DOHH2 (cell line): ENCODE data around the gene DCAF6.

Experiments used
- H3F3A ChIP-seq: fragments of 200-600 bp; sonication (generic), shearing (Covaris generic); 2 replicates; pipeline ENCODE4 v1.6.0; 2016; ENCODE audit warnings: antibody characterized with exemption, mild to moderate bottlenecking; ENCODE audit not compliant: control insufficient read depth, insufficient read depth
- H3K27ac ChIP-seq: fragments of 200-600 bp; sonication (generic); 2 replicates; pipeline ENCODE4 v1.5.1; 2014; ENCODE audit warnings: low read depth, mild to moderate bottlenecking, low read length, moderate library complexity
- H3K27me3 ChIP-seq: fragments of 200-600 bp; sonication (generic); 2 replicates; pipeline ENCODE4 v1.6.1; 2014; ENCODE audit warnings: mild to moderate bottlenecking, low read length, mixed read lengths; ENCODE audit not compliant: control insufficient read depth
- H3K36me3 ChIP-seq: fragments of 200-600 bp; sonication (generic); 2 replicates; pipeline ENCODE4 v1.6.1; 2014; ENCODE audit warnings: mild to moderate bottlenecking, low read length, moderate library complexity, mixed read lengths; ENCODE audit not compliant: control insufficient read depth
- H3K4me1 ChIP-seq: fragments of 200-600 bp; sonication (generic); 2 replicates; pipeline ENCODE4 v1.6.1; 2014; ENCODE audit warnings: mild to moderate bottlenecking, low read length, mixed read lengths; ENCODE audit not compliant: control insufficient read depth
- H3K4me2 ChIP-seq: fragments of 200-600 bp; sonication (generic); 2 replicates; pipeline ENCODE4 v1.6.0; 2014; ENCODE audit warnings: mild to moderate bottlenecking, low read length, moderate library complexity
- H3K4me3 ChIP-seq: fragments of 200-600 bp; sonication (generic); 2 replicates; pipeline ENCODE4 v1.5.1; 2014; ENCODE audit warnings: mild to moderate bottlenecking, low read length, mixed read lengths
- H3K79me2 ChIP-seq: fragments of 200-600 bp; sonication (generic); 2 replicates; pipeline ENCODE4 v1.6.1; 2014; ENCODE audit warnings: mild to moderate bottlenecking, low read length, mixed read lengths; ENCODE audit not compliant: control insufficient read depth
- H3K9me2 ChIP-seq: fragments of 200-600 bp; sonication (generic); replicated peaks from 2 replicates; pipeline ENCODE4 v1.6.1; 2014; ENCODE audit warnings: mild to moderate bottlenecking, low read length, mixed read lengths; ENCODE audit not compliant: control insufficient read depth
- H3K9me3 ChIP-seq: fragments of 200-600 bp; sonication (generic); 2 replicates; pipeline ENCODE4 v1.6.1; 2014; ENCODE audit warnings: antibody characterized with exemption, low read length, mixed read lengths; ENCODE audit not compliant: control insufficient read depth, insufficient read depth
- H4K20me1 ChIP-seq: fragments of 200-600 bp; sonication (generic); 2 replicates; pipeline ENCODE4 v1.6.0; 2014; ENCODE audit warnings: low read depth, mild to moderate bottlenecking, antibody characterized with exemption, low read length, moderate library complexity; ENCODE audit not compliant: control insufficient read depth, insufficient read depth
- EZH2phosphoT487 ChIP-seq: fragments of 200-600 bp; sonication (generic); IDR thresholded peaks from 2 replicates; pipeline ENCODE4 v1.6.1; 2017; ENCODE audit warnings: borderline replicate concordance, mild to moderate bottlenecking, antibody characterized with exemption, low read length, moderate library complexity, mixed read lengths
- TF ChIP-seq, protein P1 (sequence below): fragments of 200-600 bp; sonication (generic); IDR thresholded peaks from one replicate; pipeline ENCODE4 v1.5.1; 2014; ENCODE audit warnings: antibody characterized with exemption, mild to moderate bottlenecking, low read depth, low read length; ENCODE audit not compliant: poor library complexity, severe bottlenecking

DCAF6 gene

GRCh38 chr1:168089979-168090337 lies 153.5 kb downstream of the DCAF6 start:
- no peaks in the 10 kb centered on the region for H3K9me3 ChIP-seq
- H3K9me2 ChIP-seq, result no peaks in the 10 kb centered on the region
- no peak for TF ChIP-seq EZH2phosphoT487
- TF ChIP-seq, protein P1, sequence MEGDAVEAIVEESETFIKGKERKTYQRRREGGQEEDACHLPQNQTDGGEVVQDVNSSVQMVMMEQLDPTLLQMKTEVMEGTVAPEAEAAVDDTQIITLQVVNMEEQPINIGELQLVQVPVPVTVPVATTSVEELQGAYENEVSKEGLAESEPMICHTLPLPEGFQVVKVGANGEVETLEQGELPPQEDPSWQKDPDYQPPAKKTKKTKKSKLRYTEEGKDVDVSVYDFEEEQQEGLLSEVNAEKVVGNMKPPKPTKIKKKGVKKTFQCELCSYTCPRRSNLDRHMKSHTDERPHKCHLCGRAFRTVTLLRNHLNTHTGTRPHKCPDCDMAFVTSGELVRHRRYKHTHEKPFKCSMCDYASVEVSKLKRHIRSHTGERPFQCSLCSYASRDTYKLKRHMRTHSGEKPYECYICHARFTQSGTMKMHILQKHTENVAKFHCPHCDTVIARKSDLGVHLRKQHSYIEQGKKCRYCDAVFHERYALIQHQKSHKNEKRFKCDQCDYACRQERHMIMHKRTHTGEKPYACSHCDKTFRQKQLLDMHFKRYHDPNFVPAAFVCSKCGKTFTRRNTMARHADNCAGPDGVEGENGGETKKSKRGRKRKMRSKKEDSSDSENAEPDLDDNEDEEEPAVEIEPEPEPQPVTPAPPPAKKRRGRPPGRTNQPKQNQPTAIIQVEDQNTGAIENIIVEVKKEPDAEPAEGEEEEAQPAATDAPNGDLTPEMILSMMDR, result no peak
- no peaks in the 10 kb centered on the region for H3K36me3 ChIP-seq
- no peak overlapping the region for H3K4me3 ChIP-seq
- H3K79me2 ChIP-seq, result no peaks in the 10 kb centered on the region
- H3K27ac ChIP-seq, result no peak overlapping the region
- no peaks in the 10 kb centered on the region for H3F3A ChIP-seq
- H3K27me3 ChIP-seq, result no peaks in the 10 kb centered on the region; the same call in 1 of the 2 replicates
- H3K4me1 ChIP-seq, result no peaks in the 10 kb centered on the region
- H3K4me2 ChIP-seq, result no peak overlapping the region
- no peaks in the 10 kb centered on the region for H4K20me1 ChIP-seq

GRCh38 chr1:168090395-168090794 lies 153.9 kb downstream of the DCAF6 start:
- H3K27ac ChIP-seq, result no peak overlapping the region
- no peaks in the 10 kb centered on the region for H3K9me3 ChIP-seq
- no peaks in the 10 kb centered on the region for H4K20me1 ChIP-seq
- H3K36me3 ChIP-seq, result no peaks in the 10 kb centered on the region
- no peak overlapping the region for H3K4me3 ChIP-seq
- H3K27me3 ChIP-seq, result no peaks in the 10 kb centered on the region; the same call in 1 of the 2 replicates
- no peaks in the 10 kb centered on the region for H3F3A ChIP-seq
- no peak overlapping the region for H3K4me2 ChIP-seq
- no peaks in the 10 kb centered on the region for H3K4me1 ChIP-seq
- TF ChIP-seq, protein P1, result no peak
- TF ChIP-seq EZH2phosphoT487, result no peak
- no peaks in the 10 kb centered on the region for H3K9me2 ChIP-seq
- H3K79me2 ChIP-seq, result no peaks in the 10 kb centered on the region

- Histone ChIP-seq H4K20me1 (no peaks in the 10 kb centered on the region), H3K27ac (no peak overlapping the region), H3K27me3 (no peaks in the 10 kb centered on the region; the same call in 1 of the 2 replicates), H3K36me3 (no peaks in the 10 kb centered on the region), H3K4me3 (no peak overlapping the region), H3K79me2 (no peaks in the 10 kb centered on the region), H3K9me3 (no peaks in the 10 kb centered on the region), H3K4me2 (no peak overlapping the region), H3K9me2 (no peaks in the 10 kb centered on the region), H3F3A (no peaks in the 10 kb centered on the region), H3K4me1 (no peaks in the 10 kb centered on the region)
- TF ChIP-seq, protein P1, result no peak
- TF ChIP-seq EZH2phosphoT487, result no peak
Observed at GRCh38 chr1:168091063-168091462, 154.6 kb downstream of the DCAF6 start.
